Measurements from ENCODE around the gene GRK5. TPM values are rescaled to one million over a fixed set of nuclear protein-coding genes. Genes with fewer than 3 reads are reported as not detected.
A peak's percentile ranks its signal among the peaks of the same experiment; 100 is the strongest.

The GRK5 gene
- total RNA-seq, 1 donor from 2014 or later: 21.3 TPM

GRCh38 chr10:119454990-119455389, 247.6 kb downstream of the GRK5 start:
- H3K27ac Mint-ChIP-seq: no peak overlapping the region

GRCh38 chr10:119455609-119456434, 248.5 kb downstream of the GRK5 start:
- H3K9me3 Mint-ChIP-seq: no peaks in the 10 kb centered on the region
- H3K27me3 Mint-ChIP-seq: no peaks in the 10 kb centered on the region
- peak overlapping the region; percentile 93 for H3K27ac Mint-ChIP-seq
- DNase-seq: no peak
- peak; percentile 81 for ATAC-seq (ENCODE audit: low read depth)
- ChIA-PET POLR2A (interaction anchor here (0.5 to 0.6 kb wide), 3 partner anchors 28 to 89 kb away, joined by 4 read pairs; no protein-coding TSS in a partner anchor), CTCF (interaction anchor here (1.2 to 1.6 kb wide), 3 partner anchors 11 to 256 kb away, joined by 3 to 5 read pairs (median 4); no protein-coding TSS in a partner anchor)
- peaks cover 31% of the 10 kb centered on the region for H3K4me1 Mint-ChIP-seq
- TF ChIP-seq CTCF (IDR thresholded peaks at IDR 0.05): no peak
- intact Hi-C loops (cut with micrococcal nuclease): loop anchor here (1.0 to 5.0 kb wide), 2 partner anchors 22 to 141 kb away; partner anchors contain the start of gene TIAL1
- peaks cover 43% of the 10 kb centered on the region for H3K36me3 Mint-ChIP-seq (ENCODE audit: low read depth)
- peak overlapping the region; percentile 75 for H3K4me3 Mint-ChIP-seq

More at GRCh38 chr10:119454990-119455389, 247.6 kb downstream of the GRK5 start:
- Mint-ChIP-seq H3K9me3 (no peaks in the 10 kb centered on the region), H3K4me3 (no peak overlapping the region), H3K36me3 (ENCODE audit: low read depth) (peaks cover 46% of the 10 kb centered on the region), H3K27me3 (no peaks in the 10 kb centered on the region), H3K4me1 (peaks cover 30% of the 10 kb centered on the region)
- ATAC-seq (ENCODE audit: low read depth) (no peak), DNase-seq (no peak)
- no peak for TF ChIP-seq CTCF (IDR thresholded peaks at IDR 0.05)
- intact Hi-C loops (cut with micrococcal nuclease): loop anchor here (1.0 to 5.0 kb wide), 2 partner anchors 23 to 142 kb away; partner anchors contain the start of gene TIAL1
- POLR2A ChIA-PET: no interaction called here
- CTCF ChIA-PET: no interaction called here

DNA sequence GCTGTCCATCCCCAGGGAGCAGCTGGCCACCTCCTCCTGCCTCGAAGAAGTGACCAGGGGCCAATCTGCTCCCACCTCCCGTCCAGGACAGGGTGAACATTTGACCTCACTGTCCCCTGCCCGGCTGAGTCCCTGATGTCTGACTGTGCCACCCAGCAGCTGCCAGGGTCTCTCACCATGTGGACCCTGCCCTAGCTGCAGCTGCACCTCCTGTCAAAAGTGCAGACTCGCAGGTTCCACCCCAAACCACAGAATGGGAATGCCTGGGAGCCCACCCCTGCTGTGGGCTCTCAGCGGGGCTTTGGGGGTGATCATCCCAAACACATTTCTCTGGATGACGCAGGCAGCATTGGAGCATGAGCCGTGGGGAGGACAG, 249.1 kb downstream of the GRK5 start:
- H3K4me1 Mint-ChIP-seq: peaks cover 37% of the 10 kb centered on the region
- ATAC-seq (ENCODE audit: low read depth) (no peak), DNase-seq (no peak)
- H3K27me3 Mint-ChIP-seq: no peaks in the 10 kb centered on the region
- H3K36me3 Mint-ChIP-seq (ENCODE audit: low read depth): peaks cover 43% of the 10 kb centered on the region
- ChIA-PET CTCF (interaction anchor here (1.2 to 1.6 kb wide), 5 partner anchors 12 to 257 kb away, joined by 3 to 6 read pairs (median 4); no protein-coding TSS in a partner anchor), POLR2A (interaction anchor here (0.5 to 1.4 kb wide), 5 partner anchors 22 to 89 kb away, joined by 3 to 13 read pairs (median 4); no protein-coding TSS in a partner anchor)
- intact Hi-C loops (cut with micrococcal nuclease): loop anchor here (5.0 kb wide), 1 partner anchor 141 kb away; the partner anchor contains the start of gene TIAL1
- no peak for TF ChIP-seq CTCF (IDR thresholded peaks at IDR 0.05)
- no peak overlapping the region for H3K4me3 Mint-ChIP-seq
- H3K9me3 Mint-ChIP-seq: no peaks in the 10 kb centered on the region
- H3K27ac Mint-ChIP-seq: peak overlapping the region; percentile 93

- ATAC-seq (ENCODE audit: low read depth): no peak
- peaks cover 33% of the 10 kb centered on the region for H3K36me3 Mint-ChIP-seq (ENCODE audit: low read depth)
- H3K27ac Mint-ChIP-seq: no peak overlapping the region
- peaks cover 52% of the 10 kb centered on the region for H3K4me1 Mint-ChIP-seq
- no peak overlapping the region for H3K4me3 Mint-ChIP-seq
- intact Hi-C loops (cut with micrococcal nuclease): loop anchor here (5.0 kb wide), 1 partner anchor 139 kb away; the partner anchor contains the start of gene TIAL1
- no peaks in the 10 kb centered on the region for H3K27me3 Mint-ChIP-seq
- DNase-seq: no peak
- ChIA-PET POLR2A (interaction anchor here (0.7 to 2.3 kb wide), 2 partner anchors 15 to 20 kb away, joined by 5 to 9 read pairs; no protein-coding TSS in a partner anchor), CTCF (interaction anchor here (0.6 to 2.0 kb wide), 4 partner anchors 20 to 889 kb away, joined by 3 to 8 read pairs (median 6); no protein-coding TSS in a partner anchor)
- H3K9me3 Mint-ChIP-seq: no peaks in the 10 kb centered on the region
- no peak for TF ChIP-seq CTCF (IDR thresholded peaks at IDR 0.05)
These were observed 250.8 kb downstream of the GRK5 start for GRCh38 chr10:119457966-119458766.

Data from activated B cell treated with CpG ODN at 0.5 μM for 24 hours (primary cell).